T1000 (cell line): ENCODE results near the gene ABCB9.

ENCODE experiments used
- DNase-seq: peaks from one replicate; lab custom pipeline; 2025; ENCODE audit warnings: mixed read lengths; lab: John Stamatoyannopoulos, UW

The ABCB9 gene

DNA sequence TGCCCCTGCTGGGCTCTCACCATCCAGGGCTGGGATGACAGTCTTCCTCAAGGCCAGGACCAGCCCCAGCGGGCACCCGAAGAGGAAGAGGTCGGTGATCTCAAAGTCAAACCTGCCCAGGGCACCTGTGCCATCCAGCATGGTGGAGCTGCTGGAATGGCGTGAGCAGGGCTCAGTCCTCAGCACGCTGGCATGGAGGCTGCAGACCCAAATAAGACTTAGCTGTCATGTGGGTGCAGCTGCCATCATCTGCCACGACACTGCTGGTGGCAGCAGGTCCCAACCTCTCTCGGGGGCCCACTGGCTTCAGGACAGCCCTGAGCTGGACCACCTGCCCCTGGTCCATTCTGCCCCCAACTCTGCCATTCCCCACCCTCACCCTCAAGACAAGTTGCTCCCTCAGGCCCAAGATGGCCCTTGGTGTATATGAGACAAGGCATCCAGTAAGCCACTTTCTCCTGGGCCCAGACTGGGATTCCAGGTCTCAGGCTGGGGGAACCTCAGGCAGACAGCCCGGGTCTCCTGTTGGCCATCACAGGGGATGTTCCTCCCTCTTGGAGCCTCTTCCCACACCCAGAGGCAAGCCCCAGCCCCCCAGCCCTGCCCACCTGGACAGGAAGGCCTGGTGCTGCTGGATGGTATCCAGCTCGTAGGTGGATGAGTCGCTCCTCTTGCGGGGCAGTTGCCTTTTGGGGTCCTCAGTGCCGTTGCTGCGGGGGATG, 28.7 kb upstream of the ABCB9 start:
- DNase-seq: no peak

- DNase-seq: no peak
Measured at GRCh38 chr12:122994140-122994675, 27.9 kb upstream of the ABCB9 start.

DNA sequence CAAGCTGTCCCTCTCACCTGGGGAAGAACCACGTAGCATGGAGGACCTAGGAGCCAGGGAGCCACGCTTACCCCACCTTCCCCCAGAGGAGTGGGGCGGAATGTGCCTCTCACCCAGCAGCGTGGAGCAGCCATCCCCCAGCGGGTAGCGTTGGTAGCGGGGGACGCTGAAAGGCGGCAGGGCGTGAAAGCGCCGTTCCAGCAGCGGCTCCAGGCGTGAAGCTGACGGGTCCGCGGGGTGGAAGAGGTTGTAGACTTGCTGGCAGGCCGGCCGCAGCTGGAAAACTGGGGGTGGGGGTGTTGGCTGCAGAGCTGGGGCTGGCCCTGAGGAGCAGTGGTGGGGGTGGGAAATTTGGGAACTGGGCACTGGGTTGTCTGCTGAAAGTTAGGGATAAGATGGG, 26.1 kb upstream of the ABCB9 start:
- no peak for DNase-seq

- DNase-seq: no peak
Measured at GRCh38 chr12:122991623-122992275, 25.5 kb upstream of the ABCB9 start.

DNA sequence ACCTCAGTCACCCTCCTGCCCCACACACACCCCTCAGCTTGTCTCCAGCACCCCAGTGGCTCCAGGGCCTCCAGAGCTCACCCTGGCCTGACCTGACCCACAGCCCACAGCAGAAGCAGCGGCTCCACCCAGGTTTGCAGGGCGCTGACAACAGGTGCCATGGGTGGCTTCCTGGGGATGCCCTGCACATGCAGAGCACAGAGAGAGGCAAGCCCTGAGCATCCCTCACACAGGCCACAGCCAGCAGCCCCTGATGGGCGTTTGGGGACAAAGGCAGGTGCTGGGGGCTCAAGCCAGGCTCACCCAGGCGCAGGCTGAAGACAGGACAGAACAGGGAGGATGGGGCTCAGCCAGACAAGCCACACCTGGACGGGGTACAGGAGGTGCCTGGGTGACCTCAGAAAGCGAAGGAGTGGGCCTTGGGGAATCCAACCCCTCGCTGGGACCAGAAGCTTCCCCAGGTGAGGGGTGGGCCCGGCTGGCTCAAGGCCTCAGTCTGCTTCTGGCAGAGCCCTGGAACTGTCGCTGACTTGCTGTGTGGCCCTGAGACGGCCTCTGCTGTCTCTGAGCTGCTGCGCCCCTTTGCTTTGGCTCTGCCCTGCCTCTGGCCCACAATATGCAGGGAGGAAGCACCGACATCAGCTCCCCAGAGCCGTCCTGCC, 24.8 kb upstream of the ABCB9 start:
- DNase-seq: no peak

DNA sequence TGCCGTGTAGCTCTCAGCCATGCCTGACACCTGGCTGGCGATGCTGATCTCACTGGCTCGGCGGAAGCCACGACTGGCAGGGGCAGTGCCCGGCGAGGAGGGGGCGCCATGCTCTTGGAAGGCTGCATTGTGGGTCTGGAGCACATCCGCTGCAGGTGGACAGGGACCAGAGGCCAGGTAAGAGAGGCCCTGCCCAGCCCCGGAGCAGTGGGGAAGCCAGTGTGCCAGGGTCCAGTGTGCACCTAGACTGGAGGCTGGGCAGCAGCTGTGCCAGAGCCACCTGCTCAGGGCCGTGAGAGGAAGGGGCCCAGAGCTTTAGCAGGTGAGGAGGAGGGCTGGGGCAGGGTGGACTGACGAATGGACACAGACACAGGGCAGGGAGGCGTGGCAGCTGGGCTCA, 24.3 kb upstream of the ABCB9 start:
- no peak for DNase-seq

DNA sequence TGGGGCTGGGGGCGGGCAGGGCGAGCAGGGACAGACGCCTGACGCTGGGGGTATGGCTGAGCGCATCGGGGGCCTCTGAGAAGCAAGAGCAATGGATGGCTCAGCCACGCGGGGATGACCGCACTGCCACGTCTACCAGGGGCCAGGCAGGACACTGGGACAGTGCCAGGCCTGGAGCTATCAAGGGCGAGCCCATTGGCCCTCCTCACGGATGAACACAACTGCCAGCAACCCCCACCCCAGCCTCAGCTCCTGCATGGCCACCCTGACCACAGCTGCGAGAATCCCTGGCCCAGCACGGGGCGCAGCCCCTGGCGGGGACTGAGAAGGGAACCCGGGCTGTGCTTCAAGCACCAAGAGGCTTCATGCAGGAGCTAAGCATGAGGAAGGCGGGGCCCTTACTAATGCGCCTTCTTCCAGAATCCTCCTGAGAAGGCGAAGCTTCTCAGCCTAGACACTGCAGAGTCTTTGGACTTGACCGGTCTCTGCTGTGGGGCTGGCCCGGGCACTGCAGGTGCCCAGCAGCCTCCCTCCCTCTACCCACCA, 23.7 kb upstream of the ABCB9 start:
- DNase-seq: no peak

- no peak for DNase-seq
Measured at GRCh38 chr12:122989225-122989839, 23.1 kb upstream of the ABCB9 start.

GRCh38 chr12:122988612-122989212, 22.4 kb upstream of the ABCB9 start:
- DNase-seq: no peak

DNA sequence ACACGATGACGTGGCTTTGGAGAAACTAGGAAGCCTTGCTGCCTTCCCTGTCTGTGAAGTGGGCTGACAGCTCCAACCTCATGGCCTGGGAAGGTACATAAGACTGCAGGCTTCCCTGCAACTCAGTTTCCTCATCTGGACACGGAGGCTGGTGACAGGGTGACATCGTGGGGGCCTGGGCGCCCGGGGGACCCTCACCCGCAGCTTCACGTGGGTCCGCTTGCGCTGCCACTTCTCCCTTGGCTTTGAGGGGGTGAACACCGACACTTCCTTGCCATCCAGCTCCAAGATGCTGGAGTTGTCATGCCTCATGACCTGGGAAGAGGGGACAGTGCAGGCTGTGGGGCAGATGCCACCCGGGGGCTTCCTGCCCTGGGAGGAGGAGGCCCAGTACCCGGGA, 21.8 kb upstream of the ABCB9 start:
- no peak for DNase-seq

- no peak for DNase-seq
Measured at GRCh38 chr12:122987086-122987951, 21.1 kb upstream of the ABCB9 start.

GRCh38 chr12:122986258-122986871, 20.1 kb upstream of the ABCB9 start:
- no peak for DNase-seq

GRCh38 chr12:122985338-122986257, 19.3 kb upstream of the ABCB9 start:
- DNase-seq: no peak

DNA sequence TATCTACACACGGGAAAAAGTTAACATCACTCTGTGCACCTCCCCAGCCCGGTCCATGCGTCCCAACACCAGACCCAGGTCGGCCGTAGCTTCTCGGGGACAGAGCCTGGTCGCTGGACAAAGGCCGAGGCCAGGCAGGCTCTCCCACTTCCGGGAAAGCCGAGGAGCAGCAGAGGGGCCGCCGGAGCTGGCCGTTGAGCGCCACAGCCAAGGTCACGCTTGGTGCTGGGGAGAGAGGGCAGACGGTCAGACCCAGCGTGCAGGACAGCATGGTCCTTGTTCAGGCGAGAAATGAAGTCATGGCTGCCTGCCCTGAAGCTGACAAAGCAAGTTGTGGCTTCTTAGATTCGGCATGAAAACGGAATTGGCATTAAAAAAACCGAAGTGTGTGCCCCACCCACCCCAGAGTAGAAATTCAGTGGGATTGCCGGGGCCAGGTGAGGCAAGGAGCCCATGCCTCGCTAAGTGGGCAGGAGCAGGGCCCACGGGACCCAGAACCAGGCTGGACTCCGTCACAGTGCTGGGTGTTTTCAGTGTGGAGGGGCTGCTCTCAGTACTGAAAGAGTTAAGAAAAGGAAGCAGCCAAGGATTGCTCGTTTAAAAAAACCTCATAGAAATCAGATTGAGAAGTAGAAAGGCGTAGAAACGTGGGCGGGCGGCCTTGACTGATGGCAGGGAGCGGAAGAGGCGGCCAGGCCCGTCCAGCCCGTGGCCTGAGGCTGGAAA, 18.5 kb upstream of the ABCB9 start:
- DNase-seq: no peak

DNA sequence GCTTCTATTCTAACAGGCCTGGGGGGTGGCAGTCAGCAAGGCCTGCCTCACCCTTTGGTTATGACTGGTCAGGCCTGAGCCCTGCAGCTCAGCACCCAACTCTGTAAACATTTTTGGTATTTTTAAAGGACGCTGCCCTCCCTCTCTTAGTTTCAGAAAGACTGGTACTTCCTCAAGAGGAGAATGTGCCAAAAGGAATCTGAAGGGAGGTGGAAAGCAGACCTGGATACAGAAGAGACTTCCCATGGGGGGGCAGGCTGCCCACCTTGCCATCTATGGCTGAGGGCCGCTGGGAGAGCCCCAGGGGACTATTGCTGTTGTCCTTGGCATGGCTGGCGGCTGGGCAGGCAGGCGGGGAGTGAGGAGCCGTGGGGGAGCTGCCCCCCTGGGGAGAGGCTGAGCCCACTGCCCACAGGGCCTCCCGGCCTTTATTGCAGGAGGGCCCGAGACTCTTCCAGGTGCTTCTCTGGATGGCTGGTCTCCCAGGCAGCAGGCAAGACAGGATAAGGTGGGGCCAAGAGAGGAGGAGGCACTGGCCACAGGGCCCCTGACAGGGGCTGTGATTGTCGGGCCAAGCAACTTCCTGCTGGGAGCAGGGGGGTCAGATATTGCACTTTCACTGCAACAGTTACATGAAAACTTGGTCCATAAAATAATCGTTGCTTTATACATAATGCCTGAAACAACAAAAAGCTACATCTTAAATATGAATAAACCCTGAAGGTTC, 17.7 kb upstream of the ABCB9 start:
- no peak for DNase-seq

DNA sequence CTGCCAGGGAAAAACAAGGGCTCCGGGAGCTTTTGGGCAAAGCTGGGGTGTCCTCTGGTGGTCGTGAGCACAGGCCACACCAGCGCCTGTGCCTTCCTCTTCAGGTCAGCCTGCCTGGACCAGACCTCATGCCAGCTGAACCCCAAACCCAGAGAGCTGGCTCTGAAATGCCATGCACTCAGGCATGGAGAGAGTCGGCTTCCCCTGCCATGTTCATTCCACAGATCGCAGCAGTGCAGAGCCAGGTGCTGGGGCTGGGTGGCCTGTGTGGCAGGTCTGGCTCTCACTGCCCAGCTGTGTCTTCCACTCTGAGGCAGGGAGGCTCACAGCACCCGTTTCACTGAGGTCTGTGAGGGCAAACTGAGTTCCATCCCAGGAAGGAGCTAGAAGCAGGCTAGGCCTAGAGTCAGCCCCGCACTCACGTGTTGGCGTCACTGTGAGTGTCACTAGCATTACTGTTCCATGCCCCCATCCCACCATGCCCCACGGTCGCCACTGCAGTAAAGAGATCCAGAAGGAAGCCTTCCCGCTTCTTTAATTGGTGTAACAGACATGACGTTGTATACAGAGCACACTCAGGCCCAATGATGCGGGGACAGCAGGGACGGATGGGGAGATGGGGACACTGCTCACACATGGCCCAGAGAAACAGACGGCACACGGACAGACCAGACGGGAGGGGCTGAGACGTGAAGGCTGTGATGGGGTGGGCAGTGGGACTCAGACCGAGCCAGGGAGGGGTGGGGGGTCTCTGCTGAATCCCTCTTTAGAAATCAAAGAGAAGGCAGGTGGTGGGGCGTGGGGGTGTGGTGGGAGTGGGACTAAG, 16.9 kb upstream of the ABCB9 start:
- DNase-seq: no peak

GRCh38 chr12:122982477-122982815, 16.2 kb upstream of the ABCB9 start:
- no peak for DNase-seq
